ENCODE results near the gene USP34.
"Not testable (repeated sequence)": the region's sequence is repeated elsewhere in the genome, so short reads cannot be mapped to it uniquely, and the experiment has no call there.

- not testable (repeated sequence) for TF ChIP-seq CTCF (IDR thresholded peaks at IDR 0.05; ENCODE audit: poor library complexity); EZH2 (IDR thresholded peaks at IDR 0.05; ENCODE audit: borderline replicate concordance)
These were observed 23.9 kb downstream of the USP34 start for GRCh38 chr2:61446971-61447370.

Measured in hepatocyte (in vitro differentiated cells).